Activated CD4-positive, CD25-positive, alpha-beta regulatory T cell (primary cell): ENCODE results near the gene HAX1.
"Not testable (repeated sequence)": the region's sequence is repeated elsewhere in the genome, so short reads cannot be mapped to it uniquely, and the experiment has no call there.

Source experiments
- DNase-seq, 4 experiments: peaks; one replicate each; lab custom pipeline; 2025; lab: John Stamatoyannopoulos, UW

HAX1 gene

DNA sequence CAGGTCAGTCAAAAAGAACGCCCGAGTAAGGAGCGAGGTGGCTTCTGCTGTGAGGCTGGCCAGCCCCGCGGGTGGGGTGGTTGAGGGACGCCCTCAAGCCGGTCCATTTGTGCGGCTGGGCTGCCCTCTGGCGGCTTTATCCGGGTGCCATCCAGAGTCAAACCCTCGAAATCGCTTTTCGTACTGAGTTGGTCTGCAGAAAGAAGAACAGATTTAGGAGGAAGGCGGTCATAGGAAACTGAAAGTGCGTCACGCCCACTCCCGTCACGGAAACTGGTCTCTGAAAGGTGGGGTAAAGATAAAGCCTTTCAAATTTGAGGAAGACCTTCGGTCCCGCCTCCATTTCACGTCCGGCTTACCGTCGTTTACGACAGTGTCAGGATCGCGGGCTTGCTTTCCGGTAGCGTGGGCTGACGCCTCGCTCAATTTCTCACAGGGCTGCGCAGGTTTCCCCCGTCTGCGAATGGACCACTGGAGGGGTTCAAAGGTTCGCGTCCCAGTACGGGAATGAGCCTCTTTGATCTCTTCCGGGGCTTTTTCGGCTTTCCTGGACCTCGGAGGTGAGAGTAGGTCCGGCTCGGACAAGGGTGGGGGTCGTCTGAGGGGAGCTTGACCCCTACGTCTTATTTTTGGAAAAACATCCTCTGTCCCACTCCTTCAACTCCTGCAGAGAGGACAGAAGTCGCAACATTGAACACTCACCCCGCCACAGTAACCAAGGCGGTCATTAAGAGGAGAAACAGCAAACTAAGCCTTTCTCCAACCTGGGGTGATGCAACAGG, at the start of gene HAX1:
TSS of gene HAX1 (plus strand) at position 413 of the 782 bp plus-strand sequence. CDS start at position 508, 95 bp downstream.
- peak; percentile 85 to 92 (median 90) for DNase-seq

DNA sequence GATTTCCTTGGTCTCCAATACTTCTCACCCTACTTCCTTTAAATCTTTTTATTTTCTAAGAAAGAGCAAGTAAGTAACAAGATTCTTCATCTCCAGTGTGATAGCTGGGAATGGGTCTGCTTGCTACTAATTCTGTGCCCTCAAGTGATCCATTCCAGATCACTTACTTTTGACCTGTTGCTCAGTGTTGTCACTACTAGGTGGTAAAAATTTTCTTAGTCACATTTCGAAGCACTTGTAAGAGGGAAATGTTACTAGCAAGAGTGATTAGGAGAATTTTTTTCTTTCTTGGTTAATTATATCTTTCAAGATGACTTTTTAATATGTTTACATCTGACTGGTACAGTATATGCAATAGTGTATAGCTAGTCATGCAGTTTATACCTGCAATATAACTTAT, 49.5 kb upstream of the HAX1 start:
- DNase-seq: no peak

DNA sequence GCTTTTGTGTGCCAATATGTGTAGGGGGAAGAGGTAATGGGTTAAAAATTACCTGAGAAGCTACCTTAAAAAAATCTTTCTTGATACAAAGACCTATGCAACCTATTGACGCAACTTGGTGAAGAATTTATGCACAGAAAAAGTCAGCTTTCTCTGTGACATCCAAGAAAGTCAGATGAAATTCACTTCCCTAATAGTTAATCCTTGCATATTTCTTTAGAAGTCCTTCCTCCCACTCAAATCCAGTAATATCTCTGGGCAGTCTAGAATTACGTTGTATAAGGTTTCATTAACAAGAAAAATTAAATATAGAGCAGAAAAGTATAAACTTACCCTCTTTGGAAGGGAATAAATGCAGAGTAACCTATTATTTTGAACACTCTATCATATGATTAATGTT, 48.8 kb upstream of the HAX1 start:
- DNase-seq: no peak

DNA sequence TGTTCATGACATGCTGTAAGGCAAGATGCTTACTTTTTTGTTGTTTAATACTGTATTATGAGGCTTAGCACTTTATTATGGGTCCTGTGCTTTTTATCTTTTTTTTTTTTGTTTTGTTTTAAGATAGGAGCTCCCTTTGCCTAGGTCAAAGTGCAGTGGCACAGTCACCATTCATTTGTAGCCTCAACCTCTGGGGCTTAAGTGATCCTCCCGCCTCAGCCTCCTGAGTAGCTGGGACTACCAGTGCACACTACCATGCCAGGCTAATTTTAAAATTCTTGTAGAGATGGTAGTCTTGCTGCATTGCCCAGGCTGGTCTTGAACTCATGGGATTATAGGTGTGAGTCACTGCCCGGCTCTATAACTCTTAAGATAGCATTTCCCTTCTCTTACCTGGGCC, 47.1 kb upstream of the HAX1 start:
- DNase-seq: no peak

DNA sequence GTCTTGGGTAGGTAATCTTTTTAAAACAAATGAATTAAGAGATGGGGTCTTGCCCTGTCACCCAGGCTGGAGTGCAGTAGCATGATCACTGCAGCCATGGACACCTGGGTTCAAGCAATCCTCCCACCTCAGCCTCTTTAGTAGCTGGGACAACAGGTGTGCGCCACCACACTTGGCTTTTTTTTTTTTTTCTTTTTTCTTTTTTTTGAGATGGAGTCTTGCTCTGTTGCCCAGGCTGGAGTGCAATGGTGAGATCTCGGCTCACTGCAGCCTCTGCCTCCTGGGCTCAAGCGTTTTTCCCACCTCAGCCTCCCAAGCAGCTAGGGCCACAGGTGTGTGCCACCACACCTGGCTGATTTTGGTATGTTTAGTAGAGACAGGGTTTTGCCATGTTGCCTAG, 41.3 kb upstream of the HAX1 start:
- not testable (repeated sequence) for DNase-seq

DNA sequence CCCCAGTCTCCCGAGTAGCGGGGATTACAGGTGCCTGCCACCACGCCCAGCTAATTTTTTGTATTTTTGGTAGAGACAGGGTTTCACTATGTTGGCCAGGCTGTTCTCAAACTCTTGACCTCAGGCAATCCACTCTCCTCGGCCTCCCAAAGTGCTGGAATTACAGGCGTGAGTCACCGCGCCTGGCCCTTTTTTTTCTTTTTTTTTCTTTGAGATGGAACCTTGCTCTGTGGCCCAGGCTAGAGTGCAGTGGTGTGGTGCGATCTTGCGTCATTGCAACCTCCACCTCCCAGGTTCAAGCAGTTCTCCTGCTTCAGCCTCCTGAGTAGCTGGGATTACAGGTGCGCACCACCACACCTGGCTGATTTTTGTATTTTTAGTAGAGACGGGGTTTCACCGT, 39.3 kb upstream of the HAX1 start:
- not testable (repeated sequence) for DNase-seq

DNA sequence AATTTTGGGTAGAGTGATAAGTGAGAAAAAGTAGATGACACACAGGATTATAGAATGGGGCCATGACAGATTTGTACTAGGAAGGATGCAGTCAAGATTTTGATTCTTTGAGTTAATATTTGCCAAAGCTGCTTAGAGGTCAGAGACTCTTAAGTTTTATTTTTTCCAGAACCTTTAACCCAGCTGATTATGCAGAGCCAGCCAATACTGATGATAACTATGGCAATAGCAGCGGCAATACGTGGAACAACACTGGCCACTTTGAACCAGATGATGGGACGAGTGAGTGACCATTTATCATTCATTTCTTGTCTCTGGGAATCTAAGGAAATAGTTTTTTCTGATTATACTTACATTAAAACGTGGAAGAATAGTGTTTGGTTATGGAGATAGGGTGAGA, 35.6 kb upstream of the HAX1 start:
- no peak for DNase-seq

DNA sequence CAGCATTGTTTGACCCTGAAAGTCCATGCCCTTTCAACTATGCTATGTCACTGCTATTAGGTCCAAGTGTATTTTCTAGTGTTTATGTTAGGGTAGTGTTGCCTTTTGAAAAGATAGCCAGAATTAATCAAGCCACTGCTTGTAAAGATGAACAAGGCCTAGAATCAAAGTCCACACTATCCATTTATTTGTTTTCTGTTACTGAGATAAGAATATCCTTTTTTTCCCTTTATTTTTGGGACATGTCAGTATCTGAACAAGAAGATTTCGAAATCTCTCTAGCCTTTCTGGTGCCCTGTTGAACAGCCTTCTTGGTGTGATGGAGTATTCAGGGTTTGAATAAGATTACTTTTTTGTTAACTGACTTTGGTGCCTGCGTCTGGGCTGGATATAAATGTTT, 35.0 kb upstream of the HAX1 start:
- DNase-seq: no peak

DNA sequence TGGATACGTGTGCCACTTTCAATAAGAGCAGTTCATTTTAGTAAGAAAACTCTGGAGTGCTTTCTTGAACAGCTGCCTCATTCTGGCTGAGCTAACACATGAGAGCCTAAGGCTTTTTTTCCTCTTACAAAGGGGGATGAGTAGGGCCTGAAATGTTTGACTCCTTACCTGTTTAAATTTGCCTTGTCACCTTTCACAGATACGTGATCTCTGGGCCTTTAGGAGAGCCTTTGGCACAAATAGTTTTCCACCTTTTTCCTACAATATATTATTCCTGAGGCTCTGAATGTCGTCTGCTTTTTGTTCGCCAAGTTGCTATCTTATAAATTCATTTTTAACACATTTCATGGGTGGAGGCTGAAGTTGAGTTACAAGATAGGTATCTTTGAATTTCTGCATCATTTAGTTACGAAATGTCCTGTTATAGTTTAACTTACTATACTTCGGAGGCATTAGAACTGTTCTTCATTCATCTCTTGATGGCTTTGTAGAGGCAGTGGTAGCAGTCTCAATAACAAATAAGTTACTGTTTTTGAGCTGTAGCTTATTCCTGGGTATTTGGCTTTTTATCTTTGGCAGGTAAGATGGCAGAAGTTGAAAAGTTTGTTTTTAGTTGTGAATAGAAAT, 34.4 kb upstream of the HAX1 start:
- no peak for DNase-seq

DNA sequence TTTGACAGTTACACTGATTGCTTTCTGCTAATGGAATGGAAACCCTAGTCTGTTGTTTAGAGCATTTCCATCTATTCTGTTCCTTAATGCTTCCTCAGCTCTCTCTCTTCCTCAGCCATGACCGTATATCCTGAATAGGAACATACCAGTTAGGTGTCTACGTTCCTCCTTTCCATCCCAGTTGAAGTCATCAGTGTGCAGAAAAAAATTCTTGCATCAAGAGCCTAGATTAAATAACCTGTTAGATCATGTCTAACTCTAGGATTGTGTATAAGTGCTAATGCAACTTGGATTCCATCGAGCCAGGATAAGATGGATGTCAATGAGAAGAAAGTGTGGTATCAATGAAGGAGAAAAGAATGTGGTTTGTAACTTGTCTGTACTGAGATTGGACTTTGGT, 32.9 kb upstream of the HAX1 start:
- DNase-seq: no peak

DNA sequence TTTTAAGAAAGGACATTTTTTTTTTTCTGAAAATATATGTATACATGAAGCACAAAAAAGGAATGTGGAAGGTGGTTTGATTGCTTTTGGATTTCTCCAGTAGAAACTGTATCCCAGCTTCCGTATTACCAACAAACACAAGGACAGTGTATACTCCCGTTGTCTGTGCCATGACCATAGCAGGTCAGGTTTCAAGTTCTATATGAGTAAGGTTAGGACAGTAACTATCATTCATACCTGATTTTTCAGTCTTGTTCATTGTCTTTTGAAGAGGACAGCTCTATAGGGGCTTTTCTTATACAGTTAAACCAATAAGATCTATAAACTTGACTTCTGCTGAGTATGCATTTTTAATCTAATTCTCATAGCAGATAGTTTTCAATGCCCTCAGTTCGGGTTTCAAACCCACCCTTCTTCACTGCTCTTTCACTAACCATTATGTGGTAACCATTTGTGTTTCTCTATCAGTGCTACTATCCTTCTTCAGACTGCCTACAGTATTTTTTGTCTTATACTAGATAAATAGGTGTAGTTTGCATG, 32.1 kb upstream of the HAX1 start:
- DNase-seq: no peak

DNA sequence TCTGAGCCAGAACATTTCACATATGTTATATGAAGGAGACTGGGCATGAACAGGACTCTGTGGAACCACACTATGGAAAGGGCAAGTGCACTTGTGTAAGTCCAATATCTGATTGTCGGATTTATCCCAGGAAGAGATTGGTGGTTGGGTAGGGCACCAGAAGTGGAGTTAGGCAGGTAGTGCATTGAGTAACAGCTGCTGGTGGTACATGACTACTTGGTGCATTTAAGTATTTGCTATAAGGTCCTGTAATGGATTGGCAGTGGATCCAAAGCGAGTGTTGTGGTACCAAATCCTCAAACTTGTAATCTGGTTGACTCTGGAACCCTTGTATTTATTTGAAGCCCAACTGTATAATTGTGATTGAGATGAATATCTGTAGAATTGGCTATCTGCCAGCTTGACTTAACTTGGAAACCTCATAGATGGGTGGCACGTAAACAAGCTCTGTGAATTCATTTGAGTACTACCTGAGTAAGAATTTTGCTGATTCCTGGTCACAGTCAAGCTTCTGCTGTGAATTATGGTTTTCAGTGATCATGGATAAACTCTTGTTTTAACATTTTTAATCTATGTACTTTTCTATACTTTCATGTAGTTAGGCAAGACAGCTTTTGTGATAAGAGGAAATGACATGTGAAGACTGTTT, 30.6 kb upstream of the HAX1 start:
- no peak for DNase-seq

DNA sequence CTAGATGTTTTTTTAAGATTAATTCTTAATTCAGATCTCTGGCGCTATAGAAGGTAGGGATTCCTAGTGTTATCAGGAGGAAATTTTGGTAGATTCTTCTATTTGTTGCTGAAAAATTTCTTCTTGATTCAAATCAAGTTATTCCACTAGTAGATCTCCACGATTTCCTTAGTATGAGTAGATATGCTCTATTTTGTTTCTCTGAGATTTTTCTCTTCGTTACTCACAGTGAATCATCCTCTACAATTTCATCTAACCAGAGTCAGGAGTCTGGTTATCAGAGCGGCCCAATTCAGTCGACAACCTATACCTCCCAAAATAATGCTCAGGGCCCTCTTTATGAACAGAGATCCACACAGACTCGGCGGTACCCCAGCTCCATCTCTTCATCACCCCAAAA, 18.8 kb upstream of the HAX1 start:
- DNase-seq: no peak

DNA sequence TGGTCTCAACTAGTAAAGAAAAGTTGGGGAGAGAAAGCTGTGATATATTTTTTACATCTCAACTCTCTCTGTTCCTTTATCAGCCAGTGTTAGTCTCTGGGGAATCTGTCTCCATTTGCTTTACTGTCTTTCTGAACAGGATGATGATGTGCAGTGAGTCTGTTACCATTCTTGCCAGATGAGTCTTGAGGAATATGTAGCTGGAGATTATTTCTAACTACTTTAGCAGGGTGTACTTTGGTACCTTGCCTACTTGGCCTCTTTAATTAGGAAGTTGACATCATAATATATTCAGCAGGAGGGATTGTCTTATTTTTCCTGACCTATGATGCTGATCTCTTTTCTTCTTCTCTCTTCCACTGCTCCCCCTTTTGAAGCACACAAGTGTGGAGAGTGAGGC, 15.7 kb upstream of the HAX1 start:
- DNase-seq: no peak

DNA sequence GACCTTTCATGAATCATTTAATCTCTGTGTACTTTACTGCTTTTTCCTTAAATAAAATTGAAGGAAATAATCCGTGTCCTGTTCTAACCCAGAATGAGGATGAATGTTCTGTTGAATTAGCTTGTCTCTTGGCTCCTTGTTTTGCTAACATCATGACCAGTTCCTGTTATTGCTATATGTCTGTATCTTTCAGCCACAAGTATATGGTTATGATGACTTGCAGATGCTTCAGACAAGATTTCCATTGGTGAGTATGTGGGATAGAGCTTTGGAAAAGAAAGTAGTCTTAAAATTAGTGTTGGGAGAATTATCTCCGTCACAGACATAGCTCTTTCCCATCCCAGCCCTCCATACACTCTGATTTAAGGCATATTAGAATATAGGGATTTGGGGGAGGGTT, 13.6 kb upstream of the HAX1 start:
- DNase-seq: no peak

DNA sequence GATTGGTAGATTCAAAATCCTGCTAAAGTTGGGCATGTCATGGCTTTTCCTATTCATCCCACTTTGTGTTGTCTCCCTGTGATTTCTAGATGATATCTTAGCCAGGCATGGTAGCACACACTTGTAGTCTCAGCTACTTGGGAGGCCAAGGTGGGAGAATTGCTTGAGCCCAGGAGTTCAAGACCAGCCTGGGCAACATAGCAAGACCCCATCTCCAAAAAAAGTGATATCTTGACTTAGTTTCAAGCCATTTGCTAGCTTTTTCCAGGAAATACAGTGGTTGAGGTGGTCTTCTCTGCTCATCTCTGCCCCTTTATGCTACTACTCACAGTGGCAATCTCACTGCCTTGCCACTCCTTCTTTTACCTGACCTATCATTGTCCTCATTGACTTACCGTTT, 12.3 kb upstream of the HAX1 start:
- DNase-seq: no peak

DNA sequence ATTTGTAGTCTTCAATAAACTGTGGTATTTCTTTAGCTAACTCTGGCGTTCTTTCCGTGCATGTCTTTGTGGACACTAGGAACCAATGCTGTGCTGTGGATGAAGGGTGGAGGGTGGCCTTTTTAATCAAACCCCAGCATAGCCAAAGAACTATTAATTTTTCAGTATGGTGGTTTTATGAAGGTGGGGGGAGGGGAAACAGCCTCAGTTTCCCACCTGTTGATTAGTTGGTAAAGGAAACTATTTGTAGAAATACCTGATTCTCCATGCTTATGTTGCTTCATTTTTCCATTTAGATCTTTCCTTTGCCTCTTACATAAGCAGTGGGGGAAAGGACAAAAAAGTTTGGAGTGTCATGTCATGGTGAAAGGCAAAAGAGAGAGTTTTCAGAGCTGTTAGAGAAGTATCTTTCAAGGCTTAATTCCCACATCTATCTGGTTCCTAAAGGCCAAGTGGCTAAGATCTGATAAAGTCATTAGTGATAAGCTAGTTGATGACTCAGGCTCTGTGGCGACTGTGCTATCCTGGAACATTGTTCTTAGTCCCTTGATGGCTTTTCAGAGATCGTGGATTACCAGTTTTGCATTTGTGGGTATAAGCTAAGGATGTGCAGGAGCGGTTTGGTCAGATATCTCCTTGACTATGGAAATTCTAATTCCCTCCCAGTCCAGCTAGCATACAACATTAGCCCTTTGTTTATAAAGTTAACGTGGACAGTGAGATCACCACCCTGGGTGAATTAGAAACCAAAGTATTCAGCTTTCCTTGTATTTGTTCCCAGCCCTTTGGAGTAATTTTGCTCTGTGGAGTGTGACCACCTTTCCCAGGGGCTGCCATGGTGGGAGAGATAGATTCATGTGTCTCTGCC, 8.7 kb upstream of the HAX1 start:
- no peak for DNase-seq

DNA sequence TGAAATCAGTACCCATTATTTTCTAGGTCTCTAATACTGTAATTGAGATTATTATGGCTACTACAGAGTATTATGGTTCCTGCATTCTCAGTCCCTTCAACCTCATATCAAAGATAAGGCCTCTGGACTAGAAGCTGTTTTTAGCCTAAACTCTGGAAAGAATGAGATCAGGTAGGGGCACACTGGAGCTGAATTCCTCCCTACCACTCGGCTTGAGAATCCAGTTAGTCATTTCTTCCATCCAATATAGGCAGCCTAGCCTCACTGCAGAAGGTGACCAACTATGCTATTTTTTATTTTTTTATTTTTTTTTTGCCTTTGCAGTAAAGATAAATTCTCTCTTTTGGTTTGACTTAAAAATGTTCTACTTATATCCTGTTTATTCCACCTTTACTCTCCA, 8.0 kb upstream of the HAX1 start:
- DNase-seq: no peak

DNA sequence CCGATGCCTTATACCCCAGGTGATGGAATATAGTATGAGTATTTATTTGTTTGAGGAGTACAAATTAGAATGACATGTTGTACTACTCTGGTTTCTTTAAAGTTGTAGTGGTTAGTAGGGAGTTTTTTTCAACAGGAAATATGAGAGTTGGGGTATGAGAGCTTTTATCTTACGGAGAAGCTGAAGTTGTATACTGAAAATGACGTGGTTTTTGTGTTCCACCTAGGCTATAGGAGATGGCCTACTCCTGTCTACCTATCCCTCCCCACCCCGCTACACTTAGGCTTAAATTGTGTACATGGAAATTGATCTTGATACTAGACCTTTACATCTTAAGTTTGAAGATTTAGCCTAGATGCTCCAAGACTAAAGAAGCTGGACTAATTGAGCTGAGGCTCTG, 6.8 kb upstream of the HAX1 start:
- DNase-seq: no peak

DNA sequence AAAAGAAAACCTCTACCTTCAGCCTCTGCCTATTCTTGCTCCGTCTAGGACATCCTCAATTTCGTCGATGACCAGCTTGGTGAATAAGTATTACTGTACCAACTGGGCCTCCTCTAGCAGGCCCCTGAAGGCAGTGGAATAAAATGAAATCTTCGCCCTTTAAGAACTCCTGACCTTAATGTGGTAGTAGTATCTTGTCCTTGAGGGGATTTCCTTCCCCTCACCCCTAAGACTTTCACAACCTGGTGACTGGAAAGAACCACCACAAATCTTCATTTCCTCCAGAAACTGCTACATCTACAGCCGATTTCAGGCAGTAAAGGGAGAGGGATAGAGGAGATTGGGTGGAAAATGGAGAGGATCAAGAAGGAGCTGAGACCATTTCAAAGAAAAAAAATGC, 1.6 kb upstream of the HAX1 start:
- DNase-seq: no peak

DNA sequence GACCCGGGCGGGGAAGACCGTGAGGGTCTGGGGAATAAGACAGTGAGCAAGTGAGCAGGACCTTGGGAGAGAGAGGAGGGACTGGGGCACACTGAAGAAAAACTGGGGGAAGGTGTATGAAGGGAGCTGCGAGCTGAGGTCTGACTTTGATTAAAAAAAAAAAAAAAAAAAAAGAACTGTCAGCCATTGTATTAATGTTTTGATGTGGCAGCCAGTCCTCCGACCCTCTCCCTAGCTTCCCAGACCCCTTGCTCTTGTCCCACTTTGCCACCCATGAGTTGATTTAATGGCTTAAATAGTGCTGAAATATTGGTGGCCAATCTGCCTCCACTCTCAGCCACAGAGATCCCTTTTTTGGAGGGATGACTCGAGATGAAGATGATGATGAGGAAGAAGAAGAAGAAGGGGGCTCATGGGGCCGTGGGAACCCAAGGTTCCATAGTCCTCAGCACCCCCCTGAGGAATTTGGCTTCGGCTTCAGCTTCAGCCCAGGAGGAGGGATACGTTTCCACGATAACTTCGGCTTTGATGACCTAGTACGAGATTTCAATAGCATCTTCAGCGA, 652 bp downstream of the HAX1 start:
- DNase-seq: no peak

DNA sequence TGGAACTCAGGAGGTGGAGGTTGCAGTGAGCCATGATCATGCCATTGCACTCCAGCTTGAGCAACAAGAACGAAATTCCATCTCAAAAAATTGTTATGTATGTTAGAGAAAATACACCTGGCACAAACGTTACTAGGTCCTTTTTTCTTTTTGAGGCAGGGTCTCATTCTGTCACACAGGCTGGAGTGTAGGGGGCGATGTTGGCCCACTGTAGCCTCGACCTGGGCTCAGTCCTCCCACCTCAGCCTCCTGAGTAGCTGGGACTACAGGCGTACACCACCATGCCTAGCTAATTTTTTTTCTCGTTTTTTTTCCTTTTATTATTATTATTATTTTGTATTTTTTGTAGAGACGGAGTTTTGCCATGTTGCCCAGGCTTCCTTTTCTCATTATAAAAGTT, 4.4 kb downstream of the HAX1 start:
- peak in 1 of 4 experiments; percentile 7 for DNase-seq
